ENCODE results near the gene CLSTN2. TPM values are rescaled to one million over a fixed set of nuclear protein-coding genes. Genes with fewer than 3 reads are reported as not detected.

Gene CLSTN2
- total and polyA plus RNA-seq, 2 of the 8 experiments (the other 6 are each of a cell fraction or from before 2014, with no cell fraction given), result 0.39 to 0.52 TPM

GRCh38 chr3:140597792-140598191 lies 662.8 kb downstream of the CLSTN2 start:
- Histone ChIP-seq H3K23me2 (ENCODE audit: low read depth, low read length) (no peaks in the 10 kb centered on the region), H2AFZ (ENCODE audit: low read length) (no peak overlapping the region), H3K14ac (ENCODE audit: insufficient read length) (no peak overlapping the region), H3K27ac (ENCODE audit: low read depth, low read length) (no peak overlapping the region), H3K79me2 (ENCODE audit: control insufficient read depth in 1 of 2, insufficient read depth in 2 of 2, low read length in 2 of 2) (no peaks in the 10 kb centered on the region), H3K4me3 (ENCODE audit: extremely low read depth in 1 of 4, insufficient read depth in 2 of 4, low read depth in 3 of 4, low read length in 4 of 4) (no peak overlapping the region), H3K36me3 (ENCODE audit: control insufficient read depth in 2 of 4, insufficient read depth in 4 of 4, low read length in 3 of 4) (no peaks in the 10 kb centered on the region), H3K4ac (replicated peaks; ENCODE audit: insufficient read length, low read depth, low read length) (no peak overlapping the region), H2BK20ac (ENCODE audit: low read length) (no peak overlapping the region), H3K4me2 (ENCODE audit: insufficient read depth in 1 of 2, low read depth in 2 of 2, low read length in 2 of 2) (no peak overlapping the region), H2BK15ac (ENCODE audit: low read length) (no peak overlapping the region), H2BK120ac (replicated peaks; ENCODE audit: low read depth, low read length) (no peak overlapping the region), H3K23ac (ENCODE audit: insufficient read length) (no peak overlapping the region), H4K8ac (ENCODE audit: extremely low read depth, insufficient read depth, low read length) (no peak overlapping the region), H2BK5ac (ENCODE audit: low read depth, low read length) (no peak overlapping the region), H4K5ac (ENCODE audit: insufficient read length, low read depth, low read length) (no peak overlapping the region), H2AK5ac (ENCODE audit: low read depth, low read length) (no peak overlapping the region), H3K79me1 (ENCODE audit: low read depth, low read length) (no peaks in the 10 kb centered on the region), H3K9ac (replicated peaks in 1 of 4; ENCODE audit: extremely low read depth in 1 of 4, low read depth in 3 of 4, low read length in 3 of 4) (no peak overlapping the region), H2BK12ac (ENCODE audit: low read depth, low read length) (no peak overlapping the region), H4K91ac (replicated peaks; ENCODE audit: insufficient read length, low read length) (no peak overlapping the region), H3K18ac (ENCODE audit: extremely low read depth, low read length) (no peak overlapping the region), H3K27me3 (replicated peaks in 1 of 4; ENCODE audit: control insufficient read depth in 3 of 4, extremely low read depth in 1 of 4, insufficient read depth in 3 of 4, low read length in 3 of 4) (no peaks in the 10 kb centered on the region), H3K9me3 (ENCODE audit: insufficient read depth in 2 of 2, low read depth in 1 of 2, low read length in 1 of 2) (no peaks in the 10 kb centered on the region), H3K4me1 (replicated peaks in 1 of 4; ENCODE audit: control insufficient read depth in 3 of 4, insufficient read depth in 4 of 4, low read length in 3 of 4) (no peaks in the 10 kb centered on the region; a peak in 1 of 7 replicates), H3K56ac (replicated peaks; ENCODE audit: insufficient read length, low read depth, low read length) (no peak overlapping the region), H4K20me1 (replicated peaks in 1 of 2; ENCODE audit: control insufficient read depth in 1 of 2, insufficient read depth in 2 of 2, low read length in 2 of 2) (no peaks in the 10 kb centered on the region)
- ChIA-PET CTCF (ENCODE audit: partially characterized antibody) (interaction anchor here (1.0 to 1.9 kb wide), 6 partner anchors 9 to 210 kb away, joined by 3 read pairs; no protein-coding TSS in a partner anchor), POLR2A (ENCODE audit: partially characterized antibody) (no interaction called here)
- no peak for DNase-seq (ENCODE audit: low read depth in 1 of 2, low spot score in 2 of 2)
- 96% methylated on average over 2 of the region's 2 CpGs; no CpG with 5 or more reads in 1 of the 2 experiments for WGBS, 2 experiments (ENCODE audit: extremely low coverage in 1 of 2, insufficient coverage in 1 of 2, insufficient read length in 1 of 2, insufficient replicate concordance in 2 of 2, low coverage in 1 of 2, low lambda C conversion rate in 2 of 2, missing lambda C conversion rate in 1 of 2)
- FAIRE-seq, result no peak
- no peak for TF ChIP-seq CBX8 (IDR thresholded peaks at IDR 0.05; ENCODE audit: borderline replicate concordance, low read depth, low read length)
- TF ChIP-seq HDAC6 (IDR thresholded peaks at IDR 0.05; ENCODE audit: low read depth, low read length), result no peak
- no peak for TF ChIP-seq TAF1 (IDR thresholded peaks at IDR 0.05; ENCODE audit: low read depth, low read length)

Measured in H1 (cell line).